Cortex of kidney (tissue), 1 donor: Measurements from ENCODE around the gene GRIN2A.

Source experiments
- DNase-seq: peaks from one replicate; lab custom pipeline; 2025; lab: John Stamatoyannopoulos, UW

GRIN2A gene

GRCh38 chr16:10031955-10032354 lies 150.3 kb downstream of the GRIN2A start:
- DNase-seq: no peak

- no peak for DNase-seq
Observed at GRCh38 chr16:10031473-10031872, 150.8 kb downstream of the GRIN2A start.

- no peak for DNase-seq
Observed at GRCh38 chr16:10028644-10029043, 153.6 kb downstream of the GRIN2A start.

GRCh38 chr16:10027553-10027952 lies 154.7 kb downstream of the GRIN2A start:
- DNase-seq: no peak

GRCh38 chr16:10026593-10026992 lies 155.6 kb downstream of the GRIN2A start:
- DNase-seq: no peak

GRCh38 chr16:10022098-10022497 lies 160.1 kb downstream of the GRIN2A start:
- DNase-seq: no peak

- DNase-seq: no peak
Observed at GRCh38 chr16:10020866-10021265, 161.4 kb downstream of the GRIN2A start.

- no peak for DNase-seq
Observed at GRCh38 chr16:10016752-10017151, 165.5 kb downstream of the GRIN2A start.

- DNase-seq: no peak
Observed at GRCh38 chr16:10015397-10015796, 166.8 kb downstream of the GRIN2A start.

GRCh38 chr16:10013774-10014173 lies 168.5 kb downstream of the GRIN2A start:
- DNase-seq: no peak

GRCh38 chr16:10013364-10013763 lies 168.9 kb downstream of the GRIN2A start:
- no peak for DNase-seq

GRCh38 chr16:10009684-10010083 lies 172.5 kb downstream of the GRIN2A start:
- DNase-seq: no peak

- no peak for DNase-seq
Observed at GRCh38 chr16:10003486-10003885, 178.7 kb downstream of the GRIN2A start.

- DNase-seq: no peak
Observed at GRCh38 chr16:10001258-10001775, 180.9 kb downstream of the GRIN2A start.

- DNase-seq: no peak
Observed at GRCh38 chr16:9996221-9996620, 186.0 kb downstream of the GRIN2A start.

- no peak for DNase-seq
Observed at GRCh38 chr16:9992441-9992840, 189.8 kb downstream of the GRIN2A start.

GRCh38 chr16:9980981-9981380 lies 201.2 kb downstream of the GRIN2A start:
- no peak for DNase-seq

- no peak for DNase-seq
Observed at GRCh38 chr16:9978160-9978725, 204.0 kb downstream of the GRIN2A start.

- no peak for DNase-seq
Observed at GRCh38 chr16:9977333-9977897, 204.8 kb downstream of the GRIN2A start.

- no peak for DNase-seq
Observed at GRCh38 chr16:9976601-9977000, 205.6 kb downstream of the GRIN2A start.

GRCh38 chr16:9971907-9972306 lies 210.3 kb downstream of the GRIN2A start:
- no peak for DNase-seq

- DNase-seq: no peak
Observed at GRCh38 chr16:9970796-9971195, 211.4 kb downstream of the GRIN2A start.

- DNase-seq: no peak
Observed at GRCh38 chr16:9970244-9970643, 212.0 kb downstream of the GRIN2A start.

- DNase-seq: no peak
Observed at GRCh38 chr16:9969580-9969979, 212.6 kb downstream of the GRIN2A start.
